Measurements from ENCODE around the gene SH2D6. TPM values are rescaled to one million over a fixed set of nuclear protein-coding genes. Genes with fewer than 3 reads are reported as not detected.

SH2D6 gene
- polyA plus RNA-seq, 2 of the 4 experiments (the other 2 are of a cell fraction) = 1.4 to 1.8 TPM

GRCh38 chr2:85437488-85438200 is 19.1 kb downstream of the SH2D6 start (continued):
- TF ChIP-seq ATOH8 (CRISPR knock-in tag; IDR thresholded peaks at IDR 0.05; ENCODE audit: low read depth) = peak; percentile 89; the same call in 1 of the 2 replicates
- TF ChIP-seq ESRRA (IDR thresholded peaks at IDR 0.05; ENCODE audit: borderline replicate concordance, low read length) = no peak
- TF ChIP-seq MAFK (IDR thresholded peaks at IDR 0.05; ENCODE audit: partially characterized antibody) = peak; percentile 88
- TF ChIP-seq BCL3 (IDR thresholded peaks at IDR 0.05) = peak; percentile 84; the same call in 1 of the 3 replicates
- 0 out of 2 replicates have a peak, but pooled peaks have one; percentile 51 for TF ChIP-seq BHLHE40 (IDR thresholded peaks at IDR 0.05; ENCODE audit: low read depth, low read length)
- TF ChIP-seq ZNF302 (CRISPR knock-in tag; IDR thresholded peaks at IDR 0.05) = no peak
- TF ChIP-seq POLR2A (IDR thresholded peaks at IDR 0.05; ENCODE audit: low read length) = peak; percentile 40
- peak; percentile 93 for TF ChIP-seq MYC (IDR thresholded peaks at IDR 0.05; ENCODE audit: borderline replicate concordance, low read length)
- TF ChIP-seq HOXB13 (CRISPR knock-in tag; IDR thresholded peaks at IDR 0.05; ENCODE audit: low read depth) = peak; percentile 90
- TF ChIP-seq FOSL2 (IDR thresholded peaks at IDR 0.05) = peak; percentile 28; the same call in 1 of the 2 replicates
- TF ChIP-seq FOSL2 (CRISPR knock-in tag; IDR thresholded peaks at IDR 0.05) = peak; percentile 67
- peak; percentile 87 for TF ChIP-seq USF2 (IDR thresholded peaks at IDR 0.05)
- TF ChIP-seq CHD2 (IDR thresholded peaks at IDR 0.05; ENCODE audit: low read length, partially characterized antibody) = no peak
- TF ChIP-seq RAD21 (conservative IDR thresholded peaks at IDR 0.05 in 1 of 2, IDR thresholded peaks at IDR 0.05 in 1 of 2) = peak in 1 of 2 experiments; percentile 57; a peak in 3 of 5 replicates
- TF ChIP-seq ZFP36 (IDR thresholded peaks at IDR 0.05; ENCODE audit: borderline replicate concordance, partially characterized antibody) = no peak
- 0 out of 2 replicates have a peak, but pooled peaks have one; percentile 31 for TF ChIP-seq JUNB (IDR thresholded peaks at IDR 0.05)
- TF ChIP-seq SMC3 (IDR thresholded peaks at IDR 0.05) = peak; percentile 62
- TF ChIP-seq EP300 (IDR thresholded peaks at IDR 0.05) = peak; percentile 61 to 78; a peak in 3 of 5 replicates
- no peak for TF ChIP-seq RCOR1 (IDR thresholded peaks at IDR 0.05; ENCODE audit: low read depth, low read length)
- peak; percentile 33; the same call in 1 of the 2 replicates for TF ChIP-seq GATA3 (IDR thresholded peaks at IDR 0.05; ENCODE audit: borderline replicate concordance)
- TF ChIP-seq NR3C1 (IDR thresholded peaks at IDR 0.05) = no peak
- TF ChIP-seq REST (IDR thresholded peaks at IDR 0.05) = no peak
- TF ChIP-seq EHF (CRISPR knock-in tag; IDR thresholded peaks at IDR 0.05) = peak; percentile 76; the same call in 1 of the 2 replicates
- no peak for TF ChIP-seq KDM1A (IDR thresholded peaks at IDR 0.05; ENCODE audit: low read depth)
